GM19099 (cell line): Measurements from ENCODE around the gene AMIGO1.

ENCODE experiments used
- POLR2A ChIP-seq: IDR thresholded peaks from 3 replicates; pipeline ENCODE4 v1.6.1; 2011; ENCODE audit warnings: low read depth; ENCODE audit not compliant: insufficient read length; ENCODE audit errors: extremely low read depth

The AMIGO1 gene

DNA sequence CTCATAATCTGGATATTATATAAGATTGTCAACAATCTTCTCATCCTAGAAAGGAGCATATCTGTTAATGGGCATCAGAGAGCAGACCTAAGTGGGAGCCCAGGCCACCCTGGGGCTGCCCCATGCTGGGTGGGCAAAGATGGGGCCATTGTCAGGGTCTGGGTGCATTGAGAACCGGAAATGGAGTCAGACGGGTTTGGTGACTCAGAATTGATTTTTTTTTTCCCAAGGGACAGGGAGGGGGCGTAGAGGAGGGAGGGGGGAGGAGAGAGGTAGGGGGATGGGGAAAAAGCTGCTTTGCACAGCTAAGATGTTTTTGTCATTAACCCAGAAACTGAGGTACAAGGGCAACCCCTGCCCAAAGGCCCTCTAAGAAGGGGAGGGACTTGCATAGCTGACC is 24.5 kb downstream of the AMIGO1 start:
- TF ChIP-seq POLR2A = no peak

GRCh38 chr1:109484519-109484975 is 25.0 kb downstream of the AMIGO1 start:
- no peak for TF ChIP-seq POLR2A

GRCh38 chr1:109483672-109484518 is 25.6 kb downstream of the AMIGO1 start, which contains the start of gene ATXN7L2:
Gene ATXN7L2, plus strand, starts transcription at chr1:109483905. Its CDS starts 49 bp downstream, at chr1:109483954.
- TF ChIP-seq POLR2A = peak; percentile 95

DNA sequence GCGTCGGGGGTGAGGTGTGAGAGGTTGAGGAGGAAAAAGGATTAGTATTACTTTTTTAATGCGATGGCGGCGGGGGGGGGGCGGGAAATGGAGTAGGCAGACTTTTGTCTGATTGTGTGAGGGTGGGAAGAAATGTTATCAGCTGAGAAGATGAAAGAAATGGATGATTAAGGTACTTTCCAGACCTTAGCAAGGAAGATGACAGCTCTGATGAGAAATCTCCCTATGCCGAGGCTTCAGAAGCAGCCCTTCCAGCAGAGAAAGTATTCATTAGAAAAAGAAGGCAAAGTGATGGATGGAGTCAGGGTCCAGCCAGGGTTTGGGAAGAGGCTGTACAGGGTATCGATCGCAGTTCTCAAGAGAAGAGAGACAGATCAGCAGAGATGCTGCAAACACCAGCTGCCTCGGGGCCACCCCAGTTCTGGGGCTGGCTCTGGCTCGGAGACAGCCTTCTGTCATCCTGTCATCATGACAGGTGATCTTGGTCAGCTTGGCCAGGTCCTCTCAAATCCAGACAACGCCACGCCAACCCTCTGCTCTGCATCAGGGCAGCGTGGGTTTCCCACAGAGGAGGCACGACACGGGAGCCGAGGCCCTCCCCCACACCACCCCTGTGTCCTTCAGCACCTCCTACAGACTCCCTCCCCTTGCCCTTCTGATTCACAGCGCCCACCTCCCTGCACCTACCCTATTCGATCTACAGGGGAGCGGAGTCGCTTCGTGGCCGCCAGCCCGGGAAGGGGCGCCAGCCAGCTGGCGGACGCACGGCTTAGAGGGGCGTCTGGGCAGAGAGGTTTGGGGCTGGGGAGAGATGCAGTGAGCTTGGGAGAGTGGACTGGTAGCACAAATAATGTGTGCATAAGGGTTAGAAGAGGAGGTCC is 26.5 kb downstream of the AMIGO1 start:
- no peak for TF ChIP-seq POLR2A

GRCh38 chr1:109482242-109482641 is 27.3 kb downstream of the AMIGO1 start:
- TF ChIP-seq POLR2A = no peak

GRCh38 chr1:109481646-109482045 is 27.9 kb downstream of the AMIGO1 start:
- no peak for TF ChIP-seq POLR2A

- TF ChIP-seq POLR2A = no peak
These were observed 29.6 kb downstream of the AMIGO1 start for GRCh38 chr1:109479901-109480300.

DNA sequence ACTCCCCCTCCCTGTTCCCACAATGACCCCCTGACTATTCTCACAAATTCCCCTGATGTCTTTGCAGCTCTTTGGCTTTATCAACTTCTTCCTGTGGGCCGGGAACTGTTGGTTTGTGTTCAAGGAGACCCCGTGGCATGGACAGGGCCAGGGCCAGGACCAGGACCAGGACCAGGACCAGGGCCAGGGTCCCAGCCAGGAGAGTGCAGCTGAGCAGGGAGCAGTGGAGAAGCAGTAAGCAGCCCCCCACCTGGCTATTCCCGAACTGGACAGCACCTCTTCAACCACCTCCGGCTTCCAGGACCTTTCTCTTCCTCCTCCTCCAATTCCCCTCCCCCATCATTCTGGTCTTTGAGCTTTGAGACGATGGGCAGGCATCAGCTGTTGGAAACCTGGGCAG is 30.2 kb downstream of the AMIGO1 start:
- TF ChIP-seq POLR2A = no peak

GRCh38 chr1:109478806-109479205 is 30.7 kb downstream of the AMIGO1 start:
- no peak for TF ChIP-seq POLR2A

DNA sequence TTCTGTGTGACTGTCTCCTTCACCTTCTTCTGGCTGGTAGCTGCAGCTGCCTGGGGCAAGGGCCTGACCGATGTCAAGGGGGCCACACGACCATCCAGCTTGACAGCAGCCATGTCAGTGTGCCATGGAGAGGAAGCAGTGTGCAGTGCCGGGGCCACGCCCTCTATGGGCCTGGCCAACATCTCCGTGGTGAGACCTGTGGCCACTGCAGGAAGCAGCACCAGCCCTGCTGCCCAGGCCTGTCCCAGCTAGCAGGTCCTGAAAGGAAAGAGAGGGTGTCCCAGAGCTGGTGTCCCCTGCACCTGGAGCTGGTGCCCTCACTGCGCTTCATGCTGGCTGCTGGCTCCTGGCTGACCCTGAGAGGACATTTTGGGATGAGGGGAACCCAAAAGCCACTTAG is 31.7 kb downstream of the AMIGO1 start:
- TF ChIP-seq POLR2A = no peak

- no peak for TF ChIP-seq POLR2A
These were observed 32.7 kb downstream of the AMIGO1 start for GRCh38 chr1:109476825-109477224.

- TF ChIP-seq POLR2A = no peak
These were observed 34.3 kb downstream of the AMIGO1 start for GRCh38 chr1:109475261-109475660.

GRCh38 chr1:109474697-109475096 is 34.8 kb downstream of the AMIGO1 start:
- TF ChIP-seq POLR2A = no peak

- no peak for TF ChIP-seq POLR2A
These were observed 36.7 kb downstream of the AMIGO1 start for GRCh38 chr1:109472779-109473178.

GRCh38 chr1:109470245-109470644 is 39.3 kb downstream of the AMIGO1 start:
- no peak for TF ChIP-seq POLR2A
